OCI-LY7 (cell line): ENCODE results near the gene PITPNC1. TPM values are rescaled to one million over a fixed set of nuclear protein-coding genes. Genes with fewer than 3 reads are reported as not detected.

Experiments
- BruUV-seq: library from RNA; stranded (reverse); fragments of 400-500 nt; replicated peaks from 2 replicates; lab custom pipeline; 2021; lab: Mats Ljungman, UMichigan
- CTCF ChIA-PET: fragments of 300-600 bp; sonication (Branson Sonifier 250); formaldehyde crosslinking; loops from one replicate; lab custom pipeline; 2022; ENCODE audit warnings: antibody characterized with exemption; ENCODE audit not compliant: unreplicated experiment; lab: Charles Lee
- POLR2A ChIA-PET: fragments of 300-600 bp; sonication (Branson Sonifier 250); formaldehyde crosslinking; loops from one replicate; lab custom pipeline; 2022; ENCODE audit warnings: antibody characterized with exemption; lab: Charles Lee
- DNase-seq: peaks from one replicate; pipeline ENCODE4 v3.0.0-alpha.2; 2015; ENCODE audit warnings: low spot score
- H2AFZ ChIP-seq: fragments of 200-600 bp; sonication (generic), shearing (Covaris generic); 2 replicates; pipeline ENCODE4 v1.6.1; 2014; ENCODE audit warnings: mild to moderate bottlenecking, antibody characterized with exemption, low read length, moderate library complexity
- H3K27ac ChIP-seq: fragments of 200-600 bp; sonication (generic); 2 replicates; pipeline ENCODE4 v1.5.1; 2014; ENCODE audit warnings: mixed run types, low read depth, mild to moderate bottlenecking, moderate library complexity, low read length, inconsistent platforms; ENCODE audit not compliant: poor library complexity, severe bottlenecking
- H3K36me3 ChIP-seq: fragments of 200-600 bp; sonication (generic); 2 replicates; pipeline ENCODE4 v1.6.1; 2014; ENCODE audit warnings: mild to moderate bottlenecking, antibody characterized with exemption, low read length, moderate library complexity, mixed read lengths; ENCODE audit not compliant: insufficient read depth
- H3K4me1 ChIP-seq: fragments of 200-600 bp; sonication (generic); 2 replicates; pipeline ENCODE4 v1.5.1; 2014; ENCODE audit warnings: mild to moderate bottlenecking, low read length; ENCODE audit not compliant: insufficient read depth, poor library complexity, severe bottlenecking
- H3K4me2 ChIP-seq: fragments of 200-600 bp; sonication (generic); 2 replicates; pipeline ENCODE4 v1.6.1; 2014; ENCODE audit warnings: mild to moderate bottlenecking, low read length
- H3K4me3 ChIP-seq: fragments of 200-600 bp; sonication (generic); 2 replicates; pipeline ENCODE4 v1.5.1; 2014; ENCODE audit warnings: mild to moderate bottlenecking, low read depth, low read length; ENCODE audit not compliant: poor library complexity, severe bottlenecking
- H3K79me2 ChIP-seq: fragments of 200-600 bp; sonication (generic); 2 replicates; pipeline ENCODE4 v1.6.1; 2016; ENCODE audit warnings: low read depth, mild to moderate bottlenecking, low read length, moderate library complexity, mixed read lengths; ENCODE audit not compliant: insufficient read depth
- H3K9me2 ChIP-seq: fragments of 200-600 bp; sonication (generic); 2 replicates; pipeline ENCODE4 v1.6.1; 2016; ENCODE audit warnings: mild to moderate bottlenecking, low read length, mixed read lengths; ENCODE audit not compliant: insufficient read depth
- H3K9me3 ChIP-seq: fragments of 200-600 bp; sonication (generic); 2 replicates; pipeline ENCODE4 v1.6.1; 2014; ENCODE audit warnings: mild to moderate bottlenecking, mixed run types, low read length, mixed read lengths
- H4K20me1 ChIP-seq: fragments of 200-600 bp; sonication (generic); 2 replicates; pipeline ENCODE4 v1.6.1; 2014; ENCODE audit warnings: mild to moderate bottlenecking, antibody characterized with exemption, low read length, moderate library complexity, mixed read lengths; ENCODE audit not compliant: insufficient read depth
- CTCF ChIP-seq: fragments of 200-600 bp; sonication (generic); conservative IDR thresholded peaks from 2 replicates; pipeline ENCODE4 v1.5.1; 2014; ENCODE audit warnings: mild to moderate bottlenecking, antibody characterized with exemption, low read length, moderate library complexity, mixed read lengths
- EZH2phosphoT487 ChIP-seq: fragments of 200-600 bp; sonication (generic); IDR thresholded peaks from 2 replicates; pipeline ENCODE4 v1.6.1; 2018; ENCODE audit warnings: low read depth, borderline replicate concordance, mild to moderate bottlenecking, mixed run types, antibody characterized with exemption, low read length, moderate library complexity, mixed read lengths
- intact Hi-C: fragments of 100-400 bp; cut with micrococcal nuclease; formaldehyde crosslinking; loops from one replicate; pipeline ENCODE4 v1.10.0; 2022; ENCODE audit not compliant: unreplicated experiment
- total RNA-seq, 2 experiments: library from RNA; depleted of rRNA in 1 of 2; stranded (reverse); fragments of >200 nt in 1 of 2; shearing (Covaris generic) in 1 of 2; gene quantifications; 2 replicates each; pipeline ENCODE4 v1.2.3, GENCODE V29; 2014 to 2022

PITPNC1 gene
- total RNA-seq, 2 experiments from 2014 or later = 14.3 to 21.1 TPM

GRCh38 chr17:67377488-67378453 lies 690 bp downstream of the PITPNC1 start:
- Histone ChIP-seq H3K4me2 (peak overlapping the region; percentile 94), H3K4me3 (peak overlapping the region; percentile 90), H3K4me1 (peaks cover 33% of the 10 kb centered on the region), H3K36me3 (no peaks in the 10 kb centered on the region), H3K9me3 (no peaks in the 10 kb centered on the region), H4K20me1 (peaks cover 6% of the 10 kb centered on the region; the same call in 1 of the 2 replicates), H3K79me2 (no peaks in the 10 kb centered on the region), H3K27ac (peak overlapping the region; percentile 88), H2AFZ (peak overlapping the region; percentile 82), H3K9me2 (no peaks in the 10 kb centered on the region)
- intact Hi-C loops = loop anchor here (1.0 to 10.0 kb wide), 4 partner anchors 89 to 663 kb away; partner anchors contain the start of gene BPTF
- BruUV-seq = no TSS peak
- ChIA-PET POLR2A (interaction anchor here (1.1 to 1.7 kb wide), 3 partner anchors 12 to 97 kb away, joined by 3 to 5 read pairs (median 4); no protein-coding TSS in a partner anchor), CTCF (interaction anchor here (1.4 to 2.6 kb wide), 2 partner anchors 92 to 98 kb away, joined by 3 to 17 read pairs; no protein-coding TSS in a partner anchor)
- no peak for TF ChIP-seq EZH2phosphoT487
- peak; percentile 56 for TF ChIP-seq CTCF
- DNase-seq = peak; percentile 84

GRCh38 chr17:67378454-67379250 lies 1.6 kb downstream of the PITPNC1 start:
- peak overlapping the region; percentile 94 for H3K4me2 ChIP-seq
- peaks cover 33% of the 10 kb centered on the region for H3K4me1 ChIP-seq
- BruUV-seq = no TSS peak
- intact Hi-C loops = loop anchor here (1.0 to 10.0 kb wide), 5 partner anchors 88 to 664 kb away; partner anchors contain the start of gene BPTF
- TF ChIP-seq CTCF = peak; percentile 66
- no peak for TF ChIP-seq EZH2phosphoT487
- H3K9me3 ChIP-seq = no peaks in the 10 kb centered on the region
- H3K27ac ChIP-seq = peak overlapping the region; percentile 88
- ChIA-PET POLR2A (interaction anchor here (0.6 to 1.7 kb wide), 5 partner anchors 9 to 309 kb away, joined by 3 to 5 read pairs (median 3); no protein-coding TSS in a partner anchor), CTCF (interaction anchor here (0.6 to 2.6 kb wide), 3 partner anchors 91 to 97 kb away, joined by 3 to 17 read pairs (median 3); no protein-coding TSS in a partner anchor)
- no peaks in the 10 kb centered on the region for H3K36me3 ChIP-seq
- peak; percentile 90 for DNase-seq
- H3K9me2 ChIP-seq = no peaks in the 10 kb centered on the region
- H3K79me2 ChIP-seq = no peaks in the 10 kb centered on the region
- peaks cover 6% of the 10 kb centered on the region; the same call in 1 of the 2 replicates for H4K20me1 ChIP-seq
- peak overlapping the region; percentile 90 for H3K4me3 ChIP-seq
- peak overlapping the region; percentile 82; the same call in 1 of the 2 replicates for H2AFZ ChIP-seq
